Erythroblast (primary cell): ENCODE data around the gene ATP8B3.

Source experiments
- GATA1 ChIP-seq: IDR thresholded peaks from 2 replicates; pipeline ENCODE4 v1.6.1; 2011; ENCODE audit warnings: low read depth, mild to moderate bottlenecking, control low read depth, low read length, moderate library complexity
- POLR2A ChIP-seq: IDR thresholded peaks from 2 replicates; pipeline ENCODE4 v1.6.1; 2011; ENCODE audit warnings: mild to moderate bottlenecking, low read length

DNA sequence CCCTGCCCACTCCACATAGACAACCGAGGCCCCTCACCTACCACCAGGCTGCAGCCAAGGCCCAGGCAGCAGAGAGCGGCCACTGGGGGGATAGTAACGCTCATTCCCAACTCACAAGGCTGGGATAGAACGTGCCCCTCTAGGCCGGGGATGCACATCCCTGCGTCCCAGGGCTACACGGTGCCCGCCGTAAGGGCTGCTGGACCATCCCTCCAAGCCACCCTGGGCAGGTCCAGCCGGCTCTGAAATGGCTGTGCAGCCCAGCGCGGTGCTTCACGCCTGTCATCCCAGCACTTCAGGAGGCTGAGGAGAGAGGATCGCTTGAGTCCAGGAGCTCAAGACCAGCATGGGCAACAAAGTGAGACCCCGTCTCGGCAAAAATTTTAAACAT is 33.0 kb upstream of the ATP8B3 start:
- TF ChIP-seq POLR2A (no peak), GATA1 (no peak)
